Measurements from ENCODE around the gene TYRP1.

DNA sequence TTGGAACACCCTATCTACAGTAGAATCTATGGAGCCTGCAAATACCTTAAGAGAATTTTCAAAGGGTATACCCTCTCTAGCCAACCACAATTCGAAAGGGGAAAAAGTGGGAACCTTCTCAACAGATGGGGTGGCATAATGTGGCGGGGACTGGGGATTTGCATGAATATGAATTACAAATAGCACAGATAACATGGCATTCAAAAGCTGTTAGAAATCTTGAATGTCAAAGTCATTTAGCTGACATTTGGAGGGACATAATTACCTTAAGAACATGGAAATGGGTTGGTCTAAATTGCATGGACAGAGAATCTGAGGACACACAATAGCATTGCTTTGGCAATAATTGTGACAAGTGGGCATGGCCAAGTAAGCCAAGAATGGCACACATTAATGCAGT, 23.2 kb upstream of the TYRP1 start:
- TF ChIP-seq POLR2A (IDR thresholded peaks at IDR 0.05) (no peak), CTCF (IDR thresholded peaks at IDR 0.05) (no peak)
